Measurements from ENCODE around the gene ERICH3.

The ERICH3 gene

GRCh38 chr1:74650561-74650960, 23.0 kb downstream of the ERICH3 start:
- TF ChIP-seq, protein P1, sequence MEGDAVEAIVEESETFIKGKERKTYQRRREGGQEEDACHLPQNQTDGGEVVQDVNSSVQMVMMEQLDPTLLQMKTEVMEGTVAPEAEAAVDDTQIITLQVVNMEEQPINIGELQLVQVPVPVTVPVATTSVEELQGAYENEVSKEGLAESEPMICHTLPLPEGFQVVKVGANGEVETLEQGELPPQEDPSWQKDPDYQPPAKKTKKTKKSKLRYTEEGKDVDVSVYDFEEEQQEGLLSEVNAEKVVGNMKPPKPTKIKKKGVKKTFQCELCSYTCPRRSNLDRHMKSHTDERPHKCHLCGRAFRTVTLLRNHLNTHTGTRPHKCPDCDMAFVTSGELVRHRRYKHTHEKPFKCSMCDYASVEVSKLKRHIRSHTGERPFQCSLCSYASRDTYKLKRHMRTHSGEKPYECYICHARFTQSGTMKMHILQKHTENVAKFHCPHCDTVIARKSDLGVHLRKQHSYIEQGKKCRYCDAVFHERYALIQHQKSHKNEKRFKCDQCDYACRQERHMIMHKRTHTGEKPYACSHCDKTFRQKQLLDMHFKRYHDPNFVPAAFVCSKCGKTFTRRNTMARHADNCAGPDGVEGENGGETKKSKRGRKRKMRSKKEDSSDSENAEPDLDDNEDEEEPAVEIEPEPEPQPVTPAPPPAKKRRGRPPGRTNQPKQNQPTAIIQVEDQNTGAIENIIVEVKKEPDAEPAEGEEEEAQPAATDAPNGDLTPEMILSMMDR (IDR thresholded peaks at IDR 0.05; ENCODE audit: low read depth, low read length, missing control alignments), result no peak
- DNase-seq (ENCODE audit: extremely low read depth, low read depth), result peak; percentile 41
- H3K4me3 ChIP-seq (replicated peaks; ENCODE audit: low read depth, low read length), result no peak overlapping the region

DNA sequence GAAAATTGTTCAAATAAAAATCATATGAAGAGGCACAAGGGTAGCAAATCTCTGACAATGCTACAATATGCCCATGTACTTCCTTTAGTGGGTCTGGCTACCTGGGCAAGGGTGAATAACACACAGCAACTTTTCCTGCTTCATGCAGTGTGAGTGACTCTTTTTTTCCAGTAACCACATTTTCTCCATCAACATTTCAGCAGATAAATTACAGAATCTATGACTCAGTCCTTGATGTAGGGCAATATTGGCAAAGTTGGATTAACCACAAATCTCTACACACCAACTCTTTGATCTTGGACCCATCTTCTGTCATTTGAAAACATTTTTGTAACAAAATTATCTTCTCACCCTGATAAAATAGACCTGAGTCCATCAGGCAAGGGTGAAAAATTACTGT, 31.7 kb downstream of the ERICH3 start:
- TF ChIP-seq, protein P1 (IDR thresholded peaks at IDR 0.05; ENCODE audit: low read depth, low read length, missing control alignments), result no peak
- H3K4me3 ChIP-seq (replicated peaks; ENCODE audit: low read depth, low read length), result no peak overlapping the region
- no peak for DNase-seq (ENCODE audit: extremely low read depth, low read depth)

DNA sequence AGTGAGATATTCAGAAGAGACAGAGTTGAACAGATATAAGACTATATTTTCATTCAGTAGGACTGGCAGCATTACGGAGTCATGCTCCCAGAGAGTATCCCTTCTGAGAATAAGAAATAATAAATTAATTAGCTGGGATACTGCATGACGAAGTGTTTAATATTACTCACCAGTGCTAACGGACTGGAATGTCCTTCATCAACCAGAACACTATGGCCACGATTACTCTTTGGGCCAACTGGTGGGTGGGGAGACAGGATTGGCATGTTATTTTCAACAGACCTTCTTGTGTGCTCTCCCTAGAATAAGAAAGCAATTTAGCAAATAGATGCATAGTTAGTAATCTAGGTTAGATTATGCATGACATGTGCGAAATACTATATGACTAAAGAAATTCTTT, 32.4 kb downstream of the ERICH3 start:
- no peak overlapping the region for H3K4me3 ChIP-seq (replicated peaks; ENCODE audit: low read depth, low read length)
- TF ChIP-seq, protein P1 (IDR thresholded peaks at IDR 0.05; ENCODE audit: low read depth, low read length, missing control alignments), result no peak
- DNase-seq (ENCODE audit: extremely low read depth, low read depth), result no peak

GRCh38 chr1:74637296-74637695, 36.3 kb downstream of the ERICH3 start:
- DNase-seq (ENCODE audit: extremely low read depth, low read depth), result no peak
- no peak overlapping the region for H3K4me3 ChIP-seq (replicated peaks; ENCODE audit: low read depth, low read length)
- TF ChIP-seq, protein P1 (IDR thresholded peaks at IDR 0.05; ENCODE audit: low read depth, low read length, missing control alignments), result no peak

GRCh38 chr1:74629283-74629682, 44.3 kb downstream of the ERICH3 start:
- TF ChIP-seq, protein P1 (IDR thresholded peaks at IDR 0.05; ENCODE audit: low read depth, low read length, missing control alignments), result no peak
- DNase-seq (ENCODE audit: extremely low read depth, low read depth), result no peak

GRCh38 chr1:74623716-74624115, 49.9 kb downstream of the ERICH3 start:
- TF ChIP-seq, protein P1 (IDR thresholded peaks at IDR 0.05; ENCODE audit: low read depth, low read length, missing control alignments), result no peak
- no peak overlapping the region for H3K4me3 ChIP-seq (replicated peaks; ENCODE audit: low read depth, low read length)
- no peak for DNase-seq (ENCODE audit: extremely low read depth, low read depth)

More at GRCh38 chr1:74629283-74629682, 44.3 kb downstream of the ERICH3 start:
- H3K4me3 ChIP-seq (replicated peaks; ENCODE audit: low read depth, low read length), result no peak overlapping the region

- no peak overlapping the region for H3K4me3 ChIP-seq (replicated peaks; ENCODE audit: low read depth, low read length)
- TF ChIP-seq, protein P1 (IDR thresholded peaks at IDR 0.05; ENCODE audit: low read depth, low read length, missing control alignments), result no peak
- DNase-seq (ENCODE audit: extremely low read depth, low read depth), result no peak
These were observed 53.4 kb downstream of the ERICH3 start for GRCh38 chr1:74620242-74620641.

Measured in HFF-Myc (cell line).